HL-60 (cell line): ENCODE data around the gene PDE4A.

Experiments used
- REST ChIP-seq: IDR thresholded peaks from 2 replicates; pipeline ENCODE4 v1.6.1; 2012; ENCODE audit warnings: low read depth; ENCODE audit not compliant: insufficient replicate concordance
- TF ChIP-seq, protein P1 (sequence below): IDR thresholded peaks from one replicate; pipeline ENCODE4 v1.5.1; 2011; ENCODE audit warnings: low read length, control low read depth, inconsistent platforms; ENCODE audit not compliant: insufficient read depth

- TF ChIP-seq, protein P1, sequence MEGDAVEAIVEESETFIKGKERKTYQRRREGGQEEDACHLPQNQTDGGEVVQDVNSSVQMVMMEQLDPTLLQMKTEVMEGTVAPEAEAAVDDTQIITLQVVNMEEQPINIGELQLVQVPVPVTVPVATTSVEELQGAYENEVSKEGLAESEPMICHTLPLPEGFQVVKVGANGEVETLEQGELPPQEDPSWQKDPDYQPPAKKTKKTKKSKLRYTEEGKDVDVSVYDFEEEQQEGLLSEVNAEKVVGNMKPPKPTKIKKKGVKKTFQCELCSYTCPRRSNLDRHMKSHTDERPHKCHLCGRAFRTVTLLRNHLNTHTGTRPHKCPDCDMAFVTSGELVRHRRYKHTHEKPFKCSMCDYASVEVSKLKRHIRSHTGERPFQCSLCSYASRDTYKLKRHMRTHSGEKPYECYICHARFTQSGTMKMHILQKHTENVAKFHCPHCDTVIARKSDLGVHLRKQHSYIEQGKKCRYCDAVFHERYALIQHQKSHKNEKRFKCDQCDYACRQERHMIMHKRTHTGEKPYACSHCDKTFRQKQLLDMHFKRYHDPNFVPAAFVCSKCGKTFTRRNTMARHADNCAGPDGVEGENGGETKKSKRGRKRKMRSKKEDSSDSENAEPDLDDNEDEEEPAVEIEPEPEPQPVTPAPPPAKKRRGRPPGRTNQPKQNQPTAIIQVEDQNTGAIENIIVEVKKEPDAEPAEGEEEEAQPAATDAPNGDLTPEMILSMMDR = no peak
- TF ChIP-seq REST = no peak
Observed at GRCh38 chr19:10403137-10404021, 17.0 kb upstream of the PDE4A start, which contains the start of gene CDC37.
